HCT116 (cell line): Measurements from ENCODE around the gene DNAAF1. TPM values are rescaled to one million over a fixed set of nuclear protein-coding genes. Genes with fewer than 3 reads are reported as not detected.

Experiments used
- ATAC-seq: fragments of 200-7000 bp; cut with Tn5 transposase; 2 replicates; pipeline ENCODE4 v1.9.1; 2020; ENCODE audit warnings: mild to moderate bottlenecking, moderate library complexity
- BruUV-seq: library from RNA; stranded (reverse); fragments of 400-500 nt; replicated peaks from 2 replicates; lab custom pipeline; 2021; lab: Mats Ljungman, UMichigan
- CTCF ChIA-PET: fragments of 300-600 bp; sonication (Branson Sonifier 250); formaldehyde crosslinking; loops from one replicate; lab custom pipeline; 2021; ENCODE audit warnings: antibody characterized with exemption; lab: Charles Lee
- POLR2A ChIA-PET: fragments of 300-600, 350-600 bp; sonication (Branson Sonifier 250); formaldehyde crosslinking; loops from one replicate; lab custom pipeline; 2021; ENCODE audit warnings: antibody characterized with exemption; lab: Charles Lee
- RAD21 ChIA-PET, 2 experiments: fragments of 300-600 bp; sonication (Branson Sonifier 250); formaldehyde crosslinking; loops; one replicate each; lab custom pipeline; 2023; ENCODE audit warnings: low total read pairs in 2 of 2; ENCODE audit not compliant: uncharacterized antibody in 2 of 2, unreplicated experiment in 2 of 2, low non-redundant PET in 1 of 2; lab: Charles Lee
- DNase-seq: peaks from one replicate; pipeline ENCODE4 v3.0.0-alpha.2; 2010; ENCODE audit warnings: low read depth, low spot score
- H2AFZ ChIP-seq: fragments of 200-600 bp; shearing (Covaris generic), sonication (generic); 2 replicates; pipeline ENCODE4 v1.6.1; 2017; ENCODE audit warnings: low read depth, mixed run types, mixed read lengths, antibody characterized with exemption, low read length; ENCODE audit not compliant: poor library complexity, severe bottlenecking
- H3K27ac ChIP-seq: 2 replicates; pipeline ENCODE4 v1.5.1; 2012; ENCODE audit warnings: low read depth, low read length
- H3K27me3 ChIP-seq: fragments of 200-600 bp; sonication (generic); 2 replicates; pipeline ENCODE4 v1.6.1; 2016; ENCODE audit warnings: mixed run types, low read length, mixed read lengths; ENCODE audit not compliant: insufficient read depth
- H3K36me3 ChIP-seq, 2 experiments: fragments of 200-500 bp in 1 of 2; fragments of 200-600 bp in 1 of 2; sonication (Bioruptor generic) in 1 of 2; sonication (generic) in 1 of 2; 2 replicates each; pipeline versions ENCODE4 v1.5.1 to v1.6.1; 2014 to 2016; ENCODE audit warnings: low read length in 2 of 2, inconsistent platforms in 1 of 2, mixed read lengths in 1 of 2, mixed run types in 1 of 2; ENCODE audit not compliant: insufficient read depth in 2 of 2, control insufficient read depth in 1 of 2
- H3K4me1 ChIP-seq, 2 experiments: fragments of 200-600 bp in 1 of 2; sonication (generic) in 1 of 2; 2 replicates each; pipeline versions ENCODE4 v1.5.1 to v1.6.1; 2012 to 2017; ENCODE audit warnings: low read length in 2 of 2, inconsistent platforms in 1 of 2, mild to moderate bottlenecking in 1 of 2, mixed read lengths in 1 of 2, mixed run types in 1 of 2, moderate library complexity in 1 of 2; ENCODE audit not compliant: insufficient read depth in 2 of 2, control insufficient read depth in 1 of 2
- H3K4me2 ChIP-seq: fragments of 200-600 bp; sonication (generic); 2 replicates; pipeline ENCODE4 v1.6.1; 2017; ENCODE audit warnings: mixed run types, low read length, mixed read lengths
- H3K4me3 ChIP-seq, 2 experiments: fragments of 200-600 bp in 1 of 2; sonication (generic) in 1 of 2; replicated peaks in 1 of 2; 2 replicates each; pipeline ENCODE4 v1.5.1; 2011 to 2016; ENCODE audit warnings: low read length in 2 of 2, control low read depth in 1 of 2, low read depth in 1 of 2, mild to moderate bottlenecking in 1 of 2, mixed read lengths in 1 of 2, mixed run types in 1 of 2
- H3K79me2 ChIP-seq: fragments of 200-600 bp; sonication (generic); 2 replicates; pipeline ENCODE4 v1.6.1; 2017; ENCODE audit warnings: mild to moderate bottlenecking, mixed run types, low read length, moderate library complexity, mixed read lengths; ENCODE audit not compliant: insufficient read depth
- H3K9ac ChIP-seq: fragments of 200-600 bp; sonication (generic); 2 replicates; pipeline ENCODE4 v1.6.1; 2016; ENCODE audit warnings: low read length, mixed read lengths
- H3K9me2 ChIP-seq: fragments of 200-600 bp; sonication (generic), shearing (Covaris generic); 2 replicates; pipeline ENCODE4 v1.6.1; 2017; ENCODE audit warnings: mixed run types, mild to moderate bottlenecking, moderate library complexity; ENCODE audit not compliant: insufficient read depth
- H3K9me3 ChIP-seq, 2 experiments: fragments of 200-500 bp in 1 of 2; fragments of 200-600 bp in 1 of 2; sonication (Bioruptor generic) in 1 of 2; sonication (generic) in 1 of 2; 2 replicates each; pipeline ENCODE4 v1.6.1; 2014 to 2017; ENCODE audit warnings: low read length in 2 of 2, mixed read lengths in 2 of 2, inconsistent platforms in 1 of 2, low read depth in 1 of 2, mild to moderate bottlenecking in 1 of 2, mixed run types in 1 of 2, moderate library complexity in 1 of 2; ENCODE audit not compliant: control insufficient read depth in 1 of 2, insufficient read depth in 1 of 2
- H4K20me1 ChIP-seq: fragments of 200-600 bp; sonication (generic), shearing (Covaris generic); 2 replicates; pipeline ENCODE4 v1.6.1; 2017; ENCODE audit warnings: mixed run types, mild to moderate bottlenecking, moderate library complexity; ENCODE audit not compliant: insufficient read depth
- CEBPB ChIP-seq: IDR thresholded peaks from 2 replicates; pipeline ENCODE4 v1.6.1; 2012; ENCODE audit warnings: low read depth
- ELF1 ChIP-seq: IDR thresholded peaks from 2 replicates; pipeline ENCODE4 v1.6.1; 2012; ENCODE audit warnings: low read depth, borderline replicate concordance
- EZH2 ChIP-seq: fragments of 200-600 bp; sonication (generic); IDR thresholded peaks from 2 replicates; pipeline ENCODE4 v1.6.1; 2017; ENCODE audit warnings: antibody characterized with exemption, mixed run types
- EZH2phosphoT487 ChIP-seq: fragments of 200-600 bp; IDR thresholded peaks from 2 replicates; pipeline ENCODE4 v1.6.1; 2018; ENCODE audit warnings: antibody characterized with exemption, borderline replicate concordance
- FOSL1 ChIP-seq: IDR thresholded peaks from 2 replicates; pipeline ENCODE4 v1.6.1; 2012; ENCODE audit warnings: low read depth
- POLR2A ChIP-seq: IDR thresholded peaks from 2 replicates; pipeline ENCODE4 v1.7.0; 2011; ENCODE audit warnings: borderline replicate concordance; ENCODE audit not compliant: insufficient read depth, insufficient read length; ENCODE audit errors: extremely low read depth
- POLR2AphosphoS5 ChIP-seq: IDR thresholded peaks from 2 replicates; pipeline ENCODE4 v1.6.1; 2011; ENCODE audit warnings: mild to moderate bottlenecking, low read depth, low read length, moderate library complexity
- REST ChIP-seq: IDR thresholded peaks from 2 replicates; pipeline ENCODE4 v1.6.1; 2012; ENCODE audit warnings: low read depth
- SIN3A ChIP-seq: IDR thresholded peaks from 2 replicates; pipeline ENCODE4 v1.6.1; 2012; ENCODE audit warnings: low read depth
- SP1 ChIP-seq: IDR thresholded peaks from 2 replicates; pipeline ENCODE4 v1.6.1; 2012; ENCODE audit warnings: low read depth
- SRF ChIP-seq: IDR thresholded peaks from 2 replicates; pipeline ENCODE4 v1.6.1; 2012; ENCODE audit warnings: low read depth
- TCF7L2 ChIP-seq: IDR thresholded peaks from 2 replicates; pipeline ENCODE4 v1.7.0; 2011; ENCODE audit warnings: borderline replicate concordance, inconsistent platforms; ENCODE audit not compliant: insufficient read depth, insufficient read length; ENCODE audit errors: extremely low read depth
- YY1 ChIP-seq: IDR thresholded peaks from 2 replicates; pipeline ENCODE4 v1.6.1; 2011; ENCODE audit warnings: low read length, low read depth, moderate library complexity, mild to moderate bottlenecking; ENCODE audit not compliant: insufficient replicate concordance; ENCODE audit errors: extremely low read depth
- ZFX ChIP-seq: fragments of 450-650 bp; IDR thresholded peaks from 2 replicates; pipeline ENCODE4 v1.6.1; 2017
- ZNF274 ChIP-seq: fragments of 200-500 bp; sonication (Bioruptor generic); IDR thresholded peaks from 2 replicates; pipeline ENCODE4 v1.6.1; 2014; ENCODE audit warnings: mild to moderate bottlenecking, low read depth, low read length, inconsistent platforms
- intact Hi-C: fragments of 100-400 bp; cut with micrococcal nuclease; formaldehyde crosslinking; loops from 2 replicates; pipeline ENCODE4 v1.10.0; 2022
- total RNA-seq: library from RNA; stranded (reverse); gene quantifications from one replicate; pipeline ENCODE4 v1.2.1, GENCODE V29; 2021; ENCODE audit not compliant: unreplicated experiment
- TF ChIP-seq, protein P1 (sequence below), 3 experiments: fragments of 200-600 bp in 1 of 3; sonication (generic) in 1 of 3; IDR thresholded peaks in 2 of 3; conservative IDR thresholded peaks in 1 of 3; 2 replicates each; pipeline ENCODE4 v1.5.1; 2012 to 2017; ENCODE audit warnings: low read depth in 2 of 3, low read length in 2 of 3, antibody characterized with exemption in 1 of 3, borderline replicate concordance in 1 of 3, control low read depth in 1 of 3, mild to moderate bottlenecking in 1 of 3, mixed read lengths in 1 of 3, mixed run types in 1 of 3, moderate library complexity in 1 of 3; ENCODE audit not compliant: insufficient read depth in 1 of 3
- TF ChIP-seq, protein P2 (sequence below): IDR thresholded peaks from 2 replicates; pipeline ENCODE4 v1.6.1; 2012
- TF ChIP-seq, protein P3 (sequence below): IDR thresholded peaks from 2 replicates; pipeline ENCODE4 v1.6.1; 2012

Gene DNAAF1
- total RNA-seq, 1 experiment from 2014 or later, result 0.30 TPM

- ChIA-PET POLR2A (no interaction called here), RAD21 (no interaction called here), CTCF (interaction anchor here (1.1 to 2.4 kb wide), 2 partner anchors 9 to 81 kb away, joined by 3 to 11 read pairs; partner anchors contain the start of gene TAF1C)
- H2AFZ ChIP-seq, result no peak overlapping the region
- no peak overlapping the region for H3K4me3 ChIP-seq
- no peaks in the 10 kb centered on the region for H4K20me1 ChIP-seq
- no peaks in the 10 kb centered on the region for H3K79me2 ChIP-seq
- H3K9me2 ChIP-seq, result no peaks in the 10 kb centered on the region
- no TSS peak for BruUV-seq
- intact Hi-C loops, result no loop called here
- peaks cover 0 to 7% of the 10 kb centered on the region in 2 experiments; a peak in 1 of 4 replicates for H3K4me1 ChIP-seq
- no peaks in the 10 kb centered on the region for H3K27me3 ChIP-seq
- H3K36me3 ChIP-seq, result no peaks in the 10 kb centered on the region
- H3K27ac ChIP-seq, result no peak overlapping the region
- H3K9ac ChIP-seq, result no peak overlapping the region
- no peak overlapping the region for H3K4me2 ChIP-seq
- ATAC-seq (no peak), DNase-seq (no peak)
- no peaks in the 10 kb centered on the region for H3K9me3 ChIP-seq
- TF ChIP-seq ZNF274 (no peak), TCF7L2 (no peak), SP1 (no peak), EZH2 (no peak), EZH2phosphoT487 (no peak), YY1 (no peak), POLR2AphosphoS5 (no peak), ZFX (no peak), SRF (no peak), SIN3A (no peak), POLR2A (no peak), CEBPB (no peak), REST (no peak), ELF1 (no peak), FOSL1 (no peak)
- TF ChIP-seq, protein P1, sequence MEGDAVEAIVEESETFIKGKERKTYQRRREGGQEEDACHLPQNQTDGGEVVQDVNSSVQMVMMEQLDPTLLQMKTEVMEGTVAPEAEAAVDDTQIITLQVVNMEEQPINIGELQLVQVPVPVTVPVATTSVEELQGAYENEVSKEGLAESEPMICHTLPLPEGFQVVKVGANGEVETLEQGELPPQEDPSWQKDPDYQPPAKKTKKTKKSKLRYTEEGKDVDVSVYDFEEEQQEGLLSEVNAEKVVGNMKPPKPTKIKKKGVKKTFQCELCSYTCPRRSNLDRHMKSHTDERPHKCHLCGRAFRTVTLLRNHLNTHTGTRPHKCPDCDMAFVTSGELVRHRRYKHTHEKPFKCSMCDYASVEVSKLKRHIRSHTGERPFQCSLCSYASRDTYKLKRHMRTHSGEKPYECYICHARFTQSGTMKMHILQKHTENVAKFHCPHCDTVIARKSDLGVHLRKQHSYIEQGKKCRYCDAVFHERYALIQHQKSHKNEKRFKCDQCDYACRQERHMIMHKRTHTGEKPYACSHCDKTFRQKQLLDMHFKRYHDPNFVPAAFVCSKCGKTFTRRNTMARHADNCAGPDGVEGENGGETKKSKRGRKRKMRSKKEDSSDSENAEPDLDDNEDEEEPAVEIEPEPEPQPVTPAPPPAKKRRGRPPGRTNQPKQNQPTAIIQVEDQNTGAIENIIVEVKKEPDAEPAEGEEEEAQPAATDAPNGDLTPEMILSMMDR (IDR thresholded peaks at IDR 0.05 in 2 of 3, conservative IDR thresholded peaks at IDR 0.05 in 1 of 3; ENCODE audit: borderline replicate concordance in 1 of 3, insufficient read depth in 1 of 3, low read depth in 2 of 3, low read length in 2 of 3), result no peak
- TF ChIP-seq, protein P2, sequence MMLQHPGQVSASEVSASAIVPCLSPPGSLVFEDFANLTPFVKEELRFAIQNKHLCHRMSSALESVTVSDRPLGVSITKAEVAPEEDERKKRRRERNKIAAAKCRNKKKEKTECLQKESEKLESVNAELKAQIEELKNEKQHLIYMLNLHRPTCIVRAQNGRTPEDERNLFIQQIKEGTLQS, result no peak
- TF ChIP-seq, protein P3, sequence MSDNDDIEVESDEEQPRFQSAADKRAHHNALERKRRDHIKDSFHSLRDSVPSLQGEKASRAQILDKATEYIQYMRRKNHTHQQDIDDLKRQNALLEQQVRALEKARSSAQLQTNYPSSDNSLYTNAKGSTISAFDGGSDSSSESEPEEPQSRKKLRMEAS, result no peak
These were observed 51.0 kb downstream of the DNAAF1 start for GRCh38 chr16:84196101-84196500.
